SU-DHL-6 (cell line): ENCODE results near the gene BRI3BP.

Experiments used
- CTCF ChIP-seq: fragments of 200-600 bp; sonication (generic); IDR thresholded peaks from one replicate; pipeline ENCODE4 v1.5.1; 2017; ENCODE audit warnings: antibody characterized with exemption, mild to moderate bottlenecking, low read length, moderate library complexity; ENCODE audit not compliant: insufficient read depth, poor library complexity, severe bottlenecking
- EZH2phosphoT487 ChIP-seq: fragments of 200-600 bp; sonication (generic), shearing (Covaris generic); conservative IDR thresholded peaks from 2 replicates; pipeline ENCODE4 v1.6.1; 2018; ENCODE audit warnings: mild to moderate bottlenecking, antibody characterized with exemption, low read length, moderate library complexity, mixed read lengths

GRCh38 chr12:125005652-125006051 is 12.2 kb downstream of the BRI3BP start:
- TF ChIP-seq CTCF (no peak), EZH2phosphoT487 (no peak)
